GM11168 (cell line): Measurements from ENCODE around the gene RFC1.
"Not testable (repeated sequence)": the region's sequence is repeated elsewhere in the genome, so short reads cannot be mapped to it uniquely, and the experiment has no call there.

Experiments
- in situ Hi-C: fragments of 300-500 bp; cut with MboI; formaldehyde crosslinking; loops from one replicate; pipeline ENCODE4 v1.12.0; 2022; ENCODE audit warnings: low sequenced_read_pairs; ENCODE audit not compliant: unreplicated experiment

Gene RFC1

GRCh38 chr4:39308611-39309010 is 57.6 kb downstream of the RFC1 start:
- in situ Hi-C loops: no loop called here

GRCh38 chr4:39305912-39306677 is 60.1 kb downstream of the RFC1 start:
- in situ Hi-C loops: no loop called here

- in situ Hi-C loops: no loop called here
These were observed 61.5 kb downstream of the RFC1 start for GRCh38 chr4:39304651-39305050.

- in situ Hi-C loops: no loop called here
These were observed 62.3 kb downstream of the RFC1 start for GRCh38 chr4:39303871-39304270.

GRCh38 chr4:39302901-39303300 is 63.3 kb downstream of the RFC1 start:
- in situ Hi-C loops: no loop called here

GRCh38 chr4:39295784-39296183 is 70.4 kb downstream of the RFC1 start:
- in situ Hi-C loops: no loop called here

GRCh38 chr4:39292433-39292832 is 73.7 kb downstream of the RFC1 start:
- in situ Hi-C loops: not testable (repeated sequence)

- in situ Hi-C loops: no loop called here
These were observed 74.5 kb downstream of the RFC1 start for GRCh38 chr4:39291686-39292085.

GRCh38 chr4:39287223-39287622 is 78.9 kb downstream of the RFC1 start:
- in situ Hi-C loops: no loop called here

GRCh38 chr4:39286263-39286662 is 79.9 kb downstream of the RFC1 start:
- in situ Hi-C loops: no loop called here

GRCh38 chr4:39285853-39286252 is 80.3 kb downstream of the RFC1 start:
- in situ Hi-C loops: no loop called here

GRCh38 chr4:39285111-39285795 is 80.9 kb downstream of the RFC1 start:
- in situ Hi-C loops: no loop called here

GRCh38 chr4:39280770-39281169 is 85.4 kb downstream of the RFC1 start:
- in situ Hi-C loops: no loop called here

- in situ Hi-C loops: no loop called here
These were observed 86.7 kb downstream of the RFC1 start for GRCh38 chr4:39279416-39279815.

GRCh38 chr4:39278476-39278875 is 87.7 kb downstream of the RFC1 start:
- in situ Hi-C loops: no loop called here

GRCh38 chr4:39277661-39278060 is 88.5 kb downstream of the RFC1 start:
- in situ Hi-C loops: not testable (repeated sequence)

- in situ Hi-C loops: no loop called here
These were observed 91.7 kb downstream of the RFC1 start for GRCh38 chr4:39274503-39274902.

GRCh38 chr4:39263895-39264294 is 102.3 kb downstream of the RFC1 start:
- in situ Hi-C loops: no loop called here

GRCh38 chr4:39259571-39260330 is 106.4 kb downstream of the RFC1 start:
- in situ Hi-C loops: no loop called here

GRCh38 chr4:39256436-39256835 is 109.7 kb downstream of the RFC1 start:
- in situ Hi-C loops: no loop called here

GRCh38 chr4:39255871-39256270 is 110.3 kb downstream of the RFC1 start:
- in situ Hi-C loops: no loop called here
